Posterior cingulate gyrus (tissue), 11 donors: Measurements from ENCODE around the gene SYTL3.
"Not testable (repeated sequence)": the region's sequence is repeated elsewhere in the genome, so short reads cannot be mapped to it uniquely, and the experiment has no call there.

ENCODE experiments used
- DNase-seq, 10 donors: peaks; one replicate each; pipeline versions ENCODE4 v3.0.0 to v3.0.0-alpha.2; 2020 to 2021; ENCODE audit warnings: mixed read lengths in 3 of 10
- intact Hi-C: fragments of 100-400 bp; cut with DNase I; formaldehyde crosslinking; loops from one replicate; pipeline ENCODE4 v1.15.1; 2023

SYTL3 gene

DNA sequence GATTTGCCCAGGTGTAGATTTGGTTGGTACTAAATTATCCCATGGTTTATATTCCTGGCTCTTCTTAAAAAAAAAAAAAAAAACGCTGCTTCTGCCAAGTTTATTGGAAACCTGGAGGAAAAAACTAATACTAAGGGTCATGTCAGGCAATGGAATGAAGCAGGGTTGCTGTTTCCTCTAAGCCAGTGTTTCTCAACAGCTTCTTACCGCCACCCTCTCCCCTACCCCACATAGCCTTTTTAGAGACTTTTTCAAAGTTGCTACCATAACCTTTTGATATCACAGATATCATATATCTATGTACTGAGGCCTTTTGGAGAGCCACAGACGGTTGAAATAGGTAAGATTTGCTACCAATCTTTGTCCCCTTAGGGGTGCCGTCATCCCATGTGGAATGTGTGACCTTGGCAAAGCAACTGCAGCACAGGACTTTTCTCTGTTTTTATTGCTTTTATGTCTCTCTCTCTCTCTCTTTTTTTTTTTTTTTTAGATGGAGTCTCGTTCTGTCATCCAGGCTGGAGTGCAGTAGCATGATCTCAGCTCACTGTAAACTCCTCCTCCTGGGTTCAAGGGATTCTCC lies 35.0 kb downstream of the SYTL3 start:
- DNase-seq: no peak
- intact Hi-C loops: no loop called here

DNA sequence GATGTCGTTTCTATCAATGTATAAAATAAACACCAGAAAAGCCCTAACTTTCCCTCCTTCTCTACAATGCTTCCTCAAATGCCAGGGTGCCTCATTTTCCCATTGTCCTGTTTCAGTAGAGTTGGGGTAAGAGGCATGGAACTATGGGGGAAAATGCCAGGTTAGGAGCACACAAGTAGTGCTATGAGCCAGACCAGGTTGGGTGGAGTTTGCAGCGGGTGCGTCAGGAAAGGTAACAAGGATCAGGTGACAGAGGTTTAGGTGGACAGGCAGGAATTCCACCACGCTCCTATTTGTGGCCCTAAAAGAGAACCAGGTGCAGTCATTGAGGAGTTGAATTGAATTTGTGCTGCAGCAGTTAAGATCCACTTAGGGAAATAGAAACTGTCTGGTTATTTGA lies 36.5 kb downstream of the SYTL3 start:
- intact Hi-C loops: no loop called here
- DNase-seq: no peak

DNA sequence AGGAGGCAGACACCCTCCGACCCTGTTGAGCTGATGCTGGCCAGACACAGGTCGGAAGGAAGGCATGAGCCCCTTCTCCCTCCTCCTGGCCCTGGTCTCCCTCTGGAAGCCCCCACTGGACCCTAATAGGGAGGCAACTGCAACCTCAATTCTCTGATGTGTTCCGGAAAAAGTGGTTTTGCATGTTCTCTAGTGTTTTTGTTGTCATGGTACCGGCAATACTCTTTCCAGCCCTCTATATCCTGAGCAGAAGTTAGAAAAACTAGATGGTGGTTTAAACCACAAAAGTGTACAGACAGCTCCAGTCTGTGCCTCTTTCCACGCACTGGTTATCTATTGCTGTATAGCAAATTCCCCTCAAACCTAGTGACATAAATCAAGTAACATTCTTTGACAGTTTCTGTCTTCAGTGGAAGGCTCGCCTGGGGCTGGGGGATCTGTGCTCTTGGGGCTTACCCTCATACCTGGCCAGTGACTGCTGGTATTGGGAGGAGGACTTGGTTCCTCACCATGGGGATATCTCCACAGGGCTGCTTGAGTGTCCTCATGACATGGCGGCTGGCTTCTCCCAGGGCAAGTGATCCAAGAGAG lies 37.0 kb downstream of the SYTL3 start:
- no peak for DNase-seq
- intact Hi-C loops: no loop called here

DNA sequence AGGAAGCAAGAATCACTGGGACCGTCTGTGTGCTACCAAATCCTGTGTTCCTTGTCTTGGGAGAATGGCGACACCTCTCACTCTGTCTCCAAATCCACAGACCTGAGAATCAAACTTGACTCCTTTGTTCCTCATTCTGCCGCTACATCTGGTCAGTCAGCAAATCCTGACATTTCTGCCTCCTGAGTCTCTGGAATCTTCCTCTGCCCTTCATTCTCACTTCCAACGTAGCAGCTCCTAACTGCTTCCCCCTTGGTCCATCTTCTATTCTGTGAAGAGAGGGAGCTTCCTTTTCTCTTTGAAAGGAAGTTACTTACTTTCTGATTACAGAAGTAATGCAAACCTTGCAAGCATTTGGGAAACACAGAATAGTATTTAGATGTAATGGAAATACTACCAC lies 37.7 kb downstream of the SYTL3 start:
- intact Hi-C loops: no loop called here
- DNase-seq: no peak

DNA sequence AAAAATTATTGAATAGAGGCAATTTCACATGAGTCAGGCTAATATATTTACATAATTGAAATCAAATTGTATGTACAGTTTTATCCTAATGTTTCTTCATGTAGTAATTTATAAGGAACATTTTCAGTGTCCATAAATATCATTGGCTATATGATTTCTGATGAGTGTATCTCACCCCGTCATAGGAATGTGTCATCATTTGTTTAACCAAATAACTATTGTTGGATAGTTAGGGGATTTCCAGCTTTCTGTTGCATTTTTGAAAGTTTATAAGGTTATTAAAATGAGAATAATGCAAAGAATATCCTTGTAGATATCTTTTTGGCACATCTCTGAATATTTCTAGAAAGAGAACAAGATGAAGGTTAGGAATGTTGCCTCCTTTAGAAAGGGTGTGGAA lies 39.0 kb downstream of the SYTL3 start:
- intact Hi-C loops: no loop called here
- DNase-seq: no peak

DNA sequence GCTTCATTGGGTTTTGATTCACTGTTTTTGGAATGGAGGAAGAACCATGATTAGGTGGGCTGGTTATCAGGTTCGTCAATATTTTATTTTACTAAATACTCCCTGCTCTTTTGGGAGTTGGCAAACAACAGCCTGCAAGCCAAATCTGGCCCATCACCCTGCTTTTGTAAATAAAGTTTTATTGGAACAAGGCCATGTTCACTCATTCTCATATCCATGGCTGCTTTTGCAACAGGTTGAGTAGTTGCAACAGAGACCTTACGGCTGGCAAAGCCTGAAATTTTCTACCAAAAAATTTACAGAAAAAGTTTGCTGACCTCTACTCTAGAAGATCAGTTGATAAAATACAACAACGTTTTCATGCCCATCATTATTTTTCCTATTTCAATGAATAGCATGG lies 45.1 kb downstream of the SYTL3 start:
- intact Hi-C loops: loop anchor here (5.0 kb wide), 2 partner anchors 473 to 493 kb away; no protein-coding TSS in a partner anchor
- DNase-seq: no peak

DNA sequence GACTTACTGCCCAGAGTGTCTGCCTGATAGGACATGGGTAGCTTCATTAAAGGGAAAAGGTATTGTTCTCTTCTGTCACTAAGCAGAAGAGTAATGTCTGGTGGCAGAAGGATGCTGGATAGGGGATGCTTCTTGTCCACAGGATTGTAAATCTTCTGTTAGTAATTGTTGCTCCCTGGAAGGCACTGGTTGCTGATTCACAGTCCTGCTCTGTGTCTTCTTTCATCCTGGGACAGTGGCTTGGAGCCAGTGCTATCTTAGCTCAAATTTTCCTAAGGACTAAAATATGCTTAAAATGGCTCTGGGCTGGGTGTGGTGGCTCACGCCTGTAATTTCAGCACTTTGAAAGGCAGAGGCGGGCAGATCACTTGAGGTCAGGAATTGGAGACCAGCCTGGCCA lies 48.0 kb downstream of the SYTL3 start:
- intact Hi-C loops: no loop called here
- DNase-seq: no peak

DNA sequence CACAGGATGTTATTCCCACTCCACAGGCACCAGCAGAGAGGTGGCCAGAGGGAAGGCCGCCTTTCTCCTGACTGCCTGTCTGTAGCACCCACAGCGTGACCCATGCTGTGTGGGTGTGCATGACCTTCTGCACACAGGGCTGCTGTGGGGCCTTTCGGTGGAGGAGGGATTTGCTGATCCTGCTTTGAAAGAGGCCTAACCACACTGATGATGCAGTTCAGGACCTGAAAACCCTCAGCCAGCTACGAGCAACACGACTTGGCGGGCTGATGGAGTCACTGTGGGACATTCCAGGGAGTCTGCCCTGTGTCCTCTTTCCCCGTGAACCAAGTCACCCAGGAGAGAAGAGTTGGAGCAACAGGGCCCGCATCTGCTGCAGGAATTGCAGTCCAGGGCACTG lies 49.1 kb downstream of the SYTL3 start:
- intact Hi-C loops: no loop called here
- DNase-seq: peak in 1 of 10 donors; percentile 56

DNA sequence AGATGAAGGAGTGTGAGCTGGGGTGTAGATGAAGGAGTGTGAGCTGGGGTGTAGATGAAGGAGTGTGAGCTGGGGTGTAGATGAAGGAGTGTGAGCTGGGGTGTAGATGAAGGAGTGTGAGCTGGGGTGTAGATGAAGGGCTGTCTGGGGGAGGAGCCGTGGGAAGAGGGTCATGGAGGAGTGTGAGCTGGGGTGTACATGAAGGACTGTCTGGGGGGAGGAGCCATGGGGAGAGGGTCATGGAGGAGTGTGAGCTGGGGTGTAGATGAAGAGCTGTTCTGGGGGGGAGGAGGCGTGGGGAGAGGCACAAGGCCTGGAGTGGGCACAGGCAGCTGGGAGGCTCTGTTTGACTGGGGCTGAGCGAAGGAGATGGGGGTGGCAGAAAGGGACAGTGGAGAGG lies 51.4 kb downstream of the SYTL3 start:
- DNase-seq, intact Hi-C loops: not testable (repeated sequence)

DNA sequence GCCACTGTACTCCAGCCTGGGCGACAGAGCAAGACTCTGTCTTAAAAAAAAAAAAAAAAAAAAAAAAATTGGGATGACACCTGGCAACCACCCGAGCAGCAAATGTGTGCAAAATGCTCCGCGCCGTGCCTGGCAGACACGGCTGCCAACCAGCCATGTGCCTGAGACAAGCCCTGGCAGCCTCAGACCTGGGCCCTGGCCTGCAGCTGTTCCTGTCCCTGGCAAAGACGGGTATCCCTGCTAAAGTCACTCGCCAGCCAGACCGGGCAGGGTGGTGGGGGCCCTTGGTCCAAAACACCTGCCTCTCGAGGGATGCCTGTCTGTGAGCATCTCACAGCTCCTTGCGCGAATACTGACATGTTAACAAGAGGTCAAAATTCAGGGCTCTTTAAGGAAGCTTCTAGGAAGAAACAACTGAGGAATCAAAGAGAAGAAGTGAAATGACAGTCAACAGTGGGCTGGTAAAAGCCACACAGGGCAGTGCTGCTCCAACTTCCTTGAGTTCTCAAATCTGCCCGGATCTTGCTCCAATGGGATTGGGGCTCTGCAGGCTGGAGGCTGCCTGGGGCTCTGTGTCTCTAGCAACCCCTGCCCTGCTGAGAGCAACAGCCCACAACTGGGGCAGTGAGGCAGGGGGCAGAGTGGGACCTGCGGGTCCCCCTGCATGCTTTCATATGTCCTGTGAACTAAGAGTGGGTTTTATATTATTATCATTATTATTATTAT lies 53.4 kb downstream of the SYTL3 start:
- intact Hi-C loops: no loop called here
- no peak for DNase-seq

DNA sequence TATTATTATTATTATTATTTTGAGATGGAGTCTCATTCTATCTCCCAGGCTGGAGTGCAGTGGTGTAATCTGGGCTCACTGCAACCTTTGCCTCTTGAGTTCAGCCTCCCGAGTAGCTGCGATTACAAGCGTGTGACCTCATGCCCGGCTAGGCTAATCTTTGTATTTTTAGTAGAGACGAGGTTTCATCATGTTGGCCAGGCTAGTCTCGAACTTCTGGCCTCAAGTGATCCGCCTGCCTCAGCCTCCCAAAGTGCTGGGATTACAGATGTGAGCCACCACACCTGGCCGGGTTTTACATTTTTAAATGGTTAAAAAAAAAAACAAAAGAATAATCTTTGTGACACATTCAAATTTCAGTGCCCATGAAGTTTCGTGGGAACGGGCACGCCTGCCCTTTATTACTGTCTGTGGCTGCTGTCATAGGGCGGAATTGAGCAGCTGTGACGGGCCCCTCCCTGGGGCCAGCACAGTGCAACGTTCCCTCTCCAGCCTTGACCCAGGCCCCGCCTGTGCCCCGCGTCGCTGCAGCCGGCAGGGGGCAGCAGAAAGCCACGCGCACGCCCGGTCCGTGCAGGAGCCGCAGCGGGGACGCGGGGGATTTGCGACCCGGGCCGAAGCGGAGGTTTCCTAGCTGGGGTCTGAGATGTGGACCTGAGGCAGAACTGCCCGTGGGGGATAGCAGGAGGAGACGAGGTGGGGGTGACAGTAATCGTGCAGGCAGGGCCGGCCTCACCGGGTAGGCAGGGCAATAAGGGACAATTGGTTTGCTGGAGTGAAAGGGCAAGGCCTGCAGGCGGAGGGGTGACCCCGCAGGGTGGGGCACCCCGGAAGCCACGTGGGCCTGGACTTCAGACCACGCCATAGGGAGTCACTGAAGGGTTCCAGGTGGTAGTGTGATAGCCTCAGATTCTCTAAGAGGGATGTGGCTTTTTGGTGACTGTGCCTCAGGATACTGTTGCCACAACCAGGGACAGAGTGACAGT lies 54.3 kb downstream of the SYTL3 start:
- intact Hi-C loops: loop anchor here (1.0 kb wide), 2 partner anchors 110 to 268 kb away; no protein-coding TSS in a partner anchor
- DNase-seq: peak; percentile 47 to 96 (median 76)

DNA sequence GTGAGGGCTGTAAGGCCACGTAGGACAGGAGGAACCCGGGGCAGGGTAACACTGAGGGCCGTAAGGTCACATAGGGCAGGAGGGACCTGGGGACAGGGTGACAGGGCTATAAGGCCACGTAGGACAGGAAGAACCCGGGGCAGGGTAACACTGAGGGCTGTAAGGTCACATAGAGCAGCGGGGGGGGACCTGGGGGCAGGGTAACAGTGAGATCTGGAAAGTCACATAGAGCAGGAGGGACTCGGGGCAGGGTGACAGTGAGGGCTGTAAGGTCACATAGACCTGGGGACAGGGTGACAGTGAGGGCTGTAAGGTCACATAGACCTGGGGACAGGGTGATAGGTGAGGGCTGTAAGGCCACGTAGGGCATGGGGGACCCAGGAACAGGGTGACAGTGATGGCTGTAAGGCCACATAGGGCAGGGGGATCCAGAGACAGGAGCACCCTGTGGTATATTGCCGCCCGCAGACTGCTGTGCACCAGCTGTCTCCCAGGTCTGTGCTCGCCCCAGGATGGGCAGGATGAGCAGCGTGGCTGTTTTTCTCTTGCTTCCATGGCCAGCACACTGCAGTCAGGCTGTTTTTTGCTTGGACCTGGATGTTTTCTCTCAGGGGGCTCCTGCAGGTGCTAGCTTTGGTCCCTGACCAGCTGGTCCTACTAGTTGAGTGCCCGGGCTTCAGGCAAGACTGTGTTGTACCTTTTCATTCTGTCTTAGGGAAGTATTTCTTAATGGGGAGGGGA lies 55.7 kb downstream of the SYTL3 start:
- intact Hi-C loops: no loop called here
- no peak for DNase-seq

DNA sequence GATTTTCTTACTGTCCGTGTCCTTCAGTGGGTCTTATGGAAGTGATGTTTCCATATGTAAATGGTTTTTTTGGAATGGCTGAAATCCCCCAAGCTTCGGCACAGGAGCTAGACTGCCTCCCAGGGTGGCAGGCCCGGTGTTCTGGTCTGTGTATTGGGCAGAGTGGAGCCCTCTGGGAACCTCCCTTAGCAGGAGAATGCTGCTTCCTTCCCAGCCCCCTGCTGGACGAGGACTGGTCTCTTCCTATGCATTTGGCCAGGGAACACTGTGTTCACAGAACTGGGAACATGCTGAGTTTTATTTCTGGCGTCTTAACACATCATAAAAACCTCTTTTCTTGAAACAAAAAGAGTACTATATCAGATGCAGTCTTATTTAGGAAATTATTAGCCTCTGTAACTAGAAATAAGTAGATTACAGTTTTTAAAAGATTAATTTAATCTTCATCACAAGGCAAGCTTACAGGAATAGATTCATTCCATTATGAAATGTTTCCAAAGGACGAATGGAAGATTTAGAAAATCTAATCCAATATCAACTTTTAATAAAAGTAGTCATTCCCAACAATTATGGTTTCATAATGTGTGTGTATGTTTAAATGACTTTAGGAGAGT lies 56.6 kb downstream of the SYTL3 start:
- DNase-seq: peak in 7 of 10 donors; percentile 28 to 89 (median 64)
- intact Hi-C loops: no loop called here

DNA sequence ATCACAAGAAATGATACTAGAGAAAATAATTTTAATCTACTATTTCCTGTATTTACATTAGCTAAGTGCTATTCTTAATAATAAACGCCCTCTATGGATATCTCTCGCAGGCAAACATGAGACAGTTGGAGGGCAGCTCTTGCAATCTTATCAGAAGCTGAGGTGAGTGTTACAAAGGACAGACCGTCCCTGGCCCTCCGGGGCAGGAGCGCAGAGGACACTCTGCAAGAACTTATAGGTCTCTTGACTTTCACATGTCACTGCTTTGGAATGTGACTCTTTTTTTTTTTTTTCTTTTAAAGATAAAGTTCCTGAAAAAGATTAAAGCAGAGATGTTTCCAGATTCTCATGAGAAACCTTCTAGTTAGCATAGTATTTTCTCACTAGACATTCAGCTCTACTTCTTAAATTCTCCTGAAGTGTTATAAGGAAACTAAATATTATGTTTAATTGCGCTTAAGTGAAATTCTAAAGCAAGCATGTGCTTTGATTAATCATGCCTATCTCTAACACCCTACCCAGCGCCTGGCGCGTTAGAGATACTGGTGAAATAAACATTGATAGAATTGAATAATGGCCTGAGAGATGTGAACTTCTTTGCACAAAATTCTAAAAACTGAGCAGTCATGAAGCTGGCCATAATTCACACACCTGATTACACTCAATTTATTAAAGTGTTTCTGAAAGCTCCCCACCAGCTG lies 57.4 kb downstream of the SYTL3 start:
- intact Hi-C loops: no loop called here
- no peak for DNase-seq

DNA sequence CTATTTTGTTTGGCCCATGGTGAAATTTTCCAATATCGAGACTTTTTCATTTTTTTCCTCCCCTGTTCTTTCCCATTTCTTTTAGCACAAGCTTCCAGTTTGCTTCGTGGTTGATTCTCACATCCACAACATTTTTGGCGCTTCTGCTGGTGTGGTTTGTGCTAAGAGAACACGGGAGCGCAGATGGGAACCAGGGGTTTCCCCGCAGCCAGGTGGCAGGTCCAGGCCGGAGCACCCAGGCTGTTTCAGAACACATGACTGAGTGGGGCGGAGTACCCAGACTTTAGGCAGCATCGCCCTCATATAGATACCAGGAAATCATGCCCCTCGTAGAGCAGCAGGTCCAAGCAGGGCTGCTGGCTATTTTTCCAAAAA lies 58.0 kb downstream of the SYTL3 start:
- peak in 1 of 10 donors; percentile 29 for DNase-seq
- intact Hi-C loops: no loop called here

DNA sequence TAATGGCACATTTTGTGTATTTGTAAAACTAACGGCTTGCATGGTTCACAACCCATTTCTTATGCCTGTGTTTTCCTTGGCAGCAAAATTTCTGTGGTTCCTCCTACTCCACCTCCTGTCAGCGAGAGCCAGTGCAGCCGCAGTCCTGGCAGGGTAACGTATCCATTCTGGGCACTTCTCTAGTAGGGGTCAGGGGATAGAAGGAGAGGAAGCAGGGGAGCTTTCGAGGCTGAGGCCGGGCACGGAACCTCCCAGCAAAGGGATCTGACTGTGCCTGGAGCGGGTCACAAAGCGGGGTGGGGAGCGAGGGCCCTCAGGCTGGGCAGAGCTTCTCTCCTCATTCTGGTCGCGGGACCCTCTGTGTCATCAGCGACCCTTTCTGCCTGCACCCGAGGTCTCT lies 58.4 kb downstream of the SYTL3 start:
- intact Hi-C loops: no loop called here
- peak in 1 of 10 donors; percentile 22 for DNase-seq

DNA sequence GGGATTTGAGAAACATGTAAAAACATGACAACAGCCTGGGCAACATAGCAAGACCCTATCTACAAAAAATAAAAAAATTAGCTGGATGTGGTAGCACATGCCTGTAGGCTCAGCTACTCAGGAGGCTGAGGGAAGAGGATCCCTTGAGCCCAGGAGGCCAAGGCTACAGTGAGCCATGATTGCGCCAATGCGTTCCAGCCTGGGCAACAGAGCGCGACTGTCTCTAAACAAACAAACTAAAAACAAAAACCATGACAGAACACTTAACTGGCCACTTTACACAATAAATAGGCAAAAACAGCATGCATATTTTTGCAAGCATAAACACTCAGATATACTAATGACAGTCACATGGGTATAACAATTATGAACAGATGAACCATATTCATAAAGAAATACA lies 60.0 kb downstream of the SYTL3 start:
- DNase-seq: no peak
- intact Hi-C loops: no loop called here

DNA sequence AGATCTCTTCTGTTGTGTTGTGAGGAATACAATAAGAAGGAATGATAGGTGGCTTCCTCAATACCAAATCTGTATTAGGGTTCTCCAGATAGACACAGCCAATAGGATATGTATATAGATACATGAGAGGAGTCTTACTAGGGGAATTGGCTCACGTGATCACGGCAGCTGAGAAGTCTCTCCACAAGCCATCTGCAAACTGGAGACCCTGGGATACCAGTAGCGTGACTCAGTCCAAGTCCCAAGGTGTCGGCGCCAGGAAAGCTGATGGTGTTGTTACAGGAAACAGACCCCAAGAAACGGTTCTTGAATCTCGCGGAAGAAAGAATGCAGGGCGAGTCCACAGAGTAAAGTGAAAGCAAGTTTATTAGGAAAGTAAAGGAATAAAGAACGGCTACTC lies 61.4 kb downstream of the SYTL3 start:
- no peak for DNase-seq
- intact Hi-C loops: no loop called here

DNA sequence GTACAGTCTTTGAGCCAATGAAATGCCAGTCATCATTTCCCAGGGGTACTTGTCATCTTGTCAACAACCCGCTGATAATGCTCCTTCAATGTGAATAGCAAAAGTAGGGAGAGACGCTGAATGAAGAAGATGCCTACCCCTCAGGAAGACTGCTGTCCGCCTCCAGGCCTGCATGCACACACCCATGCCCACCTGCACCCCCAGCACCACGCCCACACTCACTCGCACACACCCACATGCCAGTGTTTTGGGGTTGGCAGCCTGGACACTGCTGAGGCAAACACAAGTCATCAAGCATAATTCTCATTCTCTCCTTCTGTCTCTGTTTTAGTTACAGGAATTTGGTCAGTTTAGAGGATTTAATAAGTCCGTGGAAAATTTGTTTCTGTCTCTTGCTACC lies 63.6 kb downstream of the SYTL3 start:
- no peak for DNase-seq
- intact Hi-C loops: no loop called here
